Activated CD4-positive, alpha-beta T cell treated with anti-CD3 and anti-CD28 coated beads for 36 hours (primary cell): ENCODE results near the gene TCHP. TPM values are rescaled to one million over a fixed set of nuclear protein-coding genes. Genes with fewer than 3 reads are reported as not detected.

Experiments
- ATAC-seq: fragments of 200-7000 bp; cut with Tn5 transposase; one replicate; pipeline ENCODE4 v1.10.0; 2021; ENCODE audit warnings: mild to moderate bottlenecking, moderate library complexity
- CTCF ChIA-PET: fragments of 350-600 bp; sonication (Branson Sonifier 250); formaldehyde crosslinking; loops from one replicate; lab custom pipeline; 2021; ENCODE audit warnings: antibody characterized with exemption; lab: Charles Lee
- POLR2A ChIA-PET: fragments of 350-600 bp; sonication (Branson Sonifier 250); formaldehyde crosslinking; loops from one replicate; lab custom pipeline; 2021; ENCODE audit warnings: antibody characterized with exemption, inconsistent platforms; lab: Charles Lee
- DNase-seq: peaks from one replicate; pipeline ENCODE4 v3.0.0-alpha.2; 2020
- H3K27ac Mint-ChIP-seq: one replicate; pipeline ENCODE4 v1.8.0; 2021; ENCODE audit warnings: mixed read lengths
- H3K27me3 Mint-ChIP-seq: one replicate; pipeline ENCODE4 v1.8.0; 2021; ENCODE audit warnings: mixed read lengths
- H3K36me3 Mint-ChIP-seq: one replicate; pipeline ENCODE4 v1.8.0; 2021; ENCODE audit warnings: low read depth, mixed read lengths
- H3K4me1 Mint-ChIP-seq: one replicate; pipeline ENCODE4 v1.8.0; 2021; ENCODE audit warnings: mixed read lengths
- H3K4me3 Mint-ChIP-seq: one replicate; pipeline ENCODE4 v1.8.0; 2021; ENCODE audit warnings: mild to moderate bottlenecking, moderate library complexity, mixed read lengths
- H3K9me3 Mint-ChIP-seq: one replicate; pipeline ENCODE4 v1.8.0; 2021; ENCODE audit warnings: low read depth, mixed read lengths
- intact Hi-C, 2 experiments: fragments of 100-400 bp; cut with DNase I in 1 of 2; cut with micrococcal nuclease in 1 of 2; formaldehyde crosslinking; loops; one replicate each; pipeline versions ENCODE4 v1.14.2 to v1.15.1; 2022 to 2024; cut with DNase I, micrococcal nuclease
- total RNA-seq, 2 experiments: library from RNA; stranded (reverse); gene quantifications; one replicate each; pipeline ENCODE4 v1.2.3, GENCODE V29; 2021

Gene TCHP
- total RNA-seq, 2 experiments from 2014 or later: 15.1 to 16.1 TPM

DNA sequence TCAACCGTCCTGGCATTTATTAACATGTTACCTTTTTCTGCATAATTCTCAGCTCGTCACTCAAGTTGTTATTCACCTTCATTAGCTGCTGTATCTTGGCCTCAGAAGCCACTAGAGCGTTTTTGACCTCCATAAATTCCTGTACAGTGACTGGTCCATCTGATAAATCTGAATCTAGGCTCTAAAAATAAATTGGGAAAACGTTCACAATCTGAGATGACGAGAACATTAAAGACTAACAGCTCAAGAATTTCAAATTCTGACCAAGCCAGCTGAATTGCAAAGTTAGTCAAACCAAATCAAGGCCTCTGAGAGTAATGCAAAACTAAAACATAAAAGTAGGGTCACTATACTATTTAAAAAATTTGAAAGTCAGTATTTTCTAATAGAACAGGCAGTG lies 51.1 kb downstream of the TCHP start:
- CTCF ChIA-PET: interaction anchor here (0.6 kb wide), 1 partner anchor 72 kb away, joined by 3 read pairs; no protein-coding TSS in a partner anchor
- intact Hi-C loops: no loop called here
- POLR2A ChIA-PET: no interaction called here

DNA sequence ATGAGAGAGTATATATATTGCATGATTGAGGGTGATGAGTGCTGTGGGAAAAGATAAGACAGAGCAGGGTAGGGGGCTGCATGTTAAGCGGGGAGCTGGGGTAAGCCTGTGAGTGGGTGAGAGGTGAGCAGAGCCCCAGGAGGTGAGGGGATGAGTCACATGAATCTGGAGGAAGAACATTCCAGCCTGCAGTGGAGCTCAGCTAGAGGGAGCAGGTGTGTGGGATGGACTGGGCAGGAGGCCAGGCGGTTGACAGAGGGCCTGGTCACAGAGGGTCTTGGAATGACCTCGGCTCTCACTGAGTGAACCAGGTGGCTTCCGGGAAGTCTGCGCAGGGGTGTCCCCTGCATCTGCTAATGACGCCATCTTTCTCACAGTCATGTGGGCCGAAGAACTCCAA lies 51.7 kb downstream of the TCHP start:
- H3K36me3 Mint-ChIP-seq: peaks cover 62% of the 10 kb centered on the region
- no peaks in the 10 kb centered on the region for H3K9me3 Mint-ChIP-seq
- intact Hi-C loops: no loop called here
- DNase-seq: no peak
- peaks cover 26% of the 10 kb centered on the region for H3K4me1 Mint-ChIP-seq
- ChIA-PET CTCF (interaction anchor here (0.6 kb wide), 1 partner anchor 71 kb away, joined by 3 read pairs; no protein-coding TSS in a partner anchor), POLR2A (no interaction called here)
- ATAC-seq: no peak
- H3K27me3 Mint-ChIP-seq: no peaks in the 10 kb centered on the region
- H3K27ac Mint-ChIP-seq: no peak overlapping the region
- H3K4me3 Mint-ChIP-seq: no peak overlapping the region

More for the DNA sequence above, 51.1 kb downstream of the TCHP start:
- Mint-ChIP-seq H3K36me3 (peaks cover 62% of the 10 kb centered on the region), H3K27me3 (no peaks in the 10 kb centered on the region), H3K27ac (no peak overlapping the region), H3K4me3 (no peak overlapping the region), H3K4me1 (peaks cover 32% of the 10 kb centered on the region), H3K9me3 (no peaks in the 10 kb centered on the region)
- ATAC-seq (no peak), DNase-seq (no peak)

DNA sequence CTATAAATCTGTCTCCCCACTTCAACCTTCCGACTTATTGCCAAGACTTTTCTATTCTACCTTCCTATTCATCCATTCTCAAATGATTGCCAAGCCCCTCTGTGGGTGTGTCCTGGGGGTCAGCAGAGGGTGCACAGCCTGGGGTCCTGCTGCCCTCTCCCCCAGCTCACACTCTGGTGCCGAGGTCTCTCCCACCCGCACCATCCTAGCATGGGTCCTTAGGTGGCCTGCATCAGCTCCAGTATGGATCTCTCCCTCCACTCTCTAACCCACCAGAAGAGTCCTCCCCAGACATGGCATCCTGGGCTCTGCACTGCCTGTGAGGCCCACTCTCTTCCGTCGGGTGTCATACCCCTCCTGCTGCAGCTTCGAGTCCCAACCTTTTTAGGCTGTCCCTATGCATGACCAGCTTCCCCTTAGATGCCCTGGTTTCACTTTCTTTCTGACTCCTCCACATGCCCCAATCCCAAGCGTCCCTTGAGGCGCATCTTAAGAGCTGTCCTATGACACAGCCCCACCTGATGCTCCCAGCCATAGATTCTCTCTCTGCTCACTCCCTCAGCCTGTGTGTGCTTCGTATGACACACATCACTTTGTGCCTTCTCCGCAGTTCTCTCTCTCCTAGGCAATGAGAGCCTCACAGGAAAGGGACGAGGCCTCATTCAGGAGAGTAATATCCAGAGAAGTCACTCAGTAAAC lies 52.2 kb downstream of the TCHP start:
- ChIA-PET CTCF (interaction anchor here (0.6 to 1.4 kb wide), 2 partner anchors 10 to 29 kb away, joined by 3 to 4 read pairs; no protein-coding TSS in a partner anchor), POLR2A (no interaction called here)
- H3K27me3 Mint-ChIP-seq: no peaks in the 10 kb centered on the region
- H3K4me1 Mint-ChIP-seq: peaks cover 21% of the 10 kb centered on the region
- peak overlapping the region; percentile 6 for H3K27ac Mint-ChIP-seq
- no peak for DNase-seq
- peaks cover 60% of the 10 kb centered on the region for H3K36me3 Mint-ChIP-seq
- no peak overlapping the region for H3K4me3 Mint-ChIP-seq
- no peaks in the 10 kb centered on the region for H3K9me3 Mint-ChIP-seq
- ATAC-seq: peak; percentile 65
- intact Hi-C loops: no loop called here

DNA sequence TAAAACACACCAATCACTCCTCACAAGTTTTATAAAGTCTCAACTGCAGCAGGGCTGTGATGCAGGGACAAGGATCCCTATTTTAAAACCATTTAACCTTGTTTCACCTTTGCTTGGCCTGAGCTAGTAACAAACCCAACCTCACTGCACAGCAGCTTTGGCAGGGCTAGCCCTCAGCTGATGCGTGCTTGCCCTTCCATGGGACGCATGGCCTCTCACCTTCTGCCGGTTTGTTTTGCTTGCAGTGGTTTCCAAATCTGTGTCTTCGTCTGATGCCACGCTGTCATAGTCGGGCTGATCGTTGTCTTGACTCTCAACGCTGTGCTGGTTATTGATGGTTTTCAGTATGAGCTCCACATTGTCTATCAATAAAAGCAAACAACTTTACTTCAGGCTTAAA lies 52.8 kb downstream of the TCHP start:
- Mint-ChIP-seq H3K4me1 (peaks cover 15% of the 10 kb centered on the region), H3K9me3 (no peaks in the 10 kb centered on the region), H3K36me3 (peaks cover 56% of the 10 kb centered on the region), H3K4me3 (no peak overlapping the region), H3K27ac (peak overlapping the region; percentile 38), H3K27me3 (no peaks in the 10 kb centered on the region)
- ChIA-PET POLR2A (no interaction called here), CTCF (interaction anchor here (0.6 to 1.4 kb wide), 3 partner anchors 9 to 958 kb away, joined by 3 read pairs; no protein-coding TSS in a partner anchor)
- DNase-seq: no peak
- ATAC-seq: no peak
- intact Hi-C loops: no loop called here

DNA sequence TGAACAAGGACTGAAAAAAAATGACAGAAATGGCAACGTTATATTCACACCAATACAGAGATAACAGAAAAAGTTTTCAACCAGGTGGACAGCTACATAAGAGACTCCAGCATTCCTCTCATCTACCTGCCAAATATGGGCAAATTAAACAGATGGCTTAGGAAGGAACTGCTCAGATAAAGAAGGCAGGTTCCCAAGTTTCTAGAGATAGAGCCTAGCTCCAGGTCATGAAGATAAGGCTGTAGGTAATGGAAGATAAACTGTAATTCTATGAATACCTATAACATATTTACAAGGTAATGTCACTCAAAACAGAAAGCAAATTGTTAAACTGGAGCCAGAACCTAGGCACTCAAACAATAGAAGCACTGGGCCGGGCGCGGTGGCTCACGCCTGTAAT lies 53.6 kb downstream of the TCHP start:
- no peak overlapping the region for H3K27ac Mint-ChIP-seq
- intact Hi-C loops: no loop called here
- H3K4me1 Mint-ChIP-seq: peaks cover 8% of the 10 kb centered on the region
- ATAC-seq: no peak
- ChIA-PET CTCF (interaction anchor here (0.9 to 1.4 kb wide), 2 partner anchors 8 to 25 kb away, joined by 3 read pairs; no protein-coding TSS in a partner anchor), POLR2A (no interaction called here)
- no peaks in the 10 kb centered on the region for H3K27me3 Mint-ChIP-seq
- peaks cover 56% of the 10 kb centered on the region for H3K36me3 Mint-ChIP-seq
- no peak overlapping the region for H3K4me3 Mint-ChIP-seq
- H3K9me3 Mint-ChIP-seq: no peaks in the 10 kb centered on the region
- no peak for DNase-seq

DNA sequence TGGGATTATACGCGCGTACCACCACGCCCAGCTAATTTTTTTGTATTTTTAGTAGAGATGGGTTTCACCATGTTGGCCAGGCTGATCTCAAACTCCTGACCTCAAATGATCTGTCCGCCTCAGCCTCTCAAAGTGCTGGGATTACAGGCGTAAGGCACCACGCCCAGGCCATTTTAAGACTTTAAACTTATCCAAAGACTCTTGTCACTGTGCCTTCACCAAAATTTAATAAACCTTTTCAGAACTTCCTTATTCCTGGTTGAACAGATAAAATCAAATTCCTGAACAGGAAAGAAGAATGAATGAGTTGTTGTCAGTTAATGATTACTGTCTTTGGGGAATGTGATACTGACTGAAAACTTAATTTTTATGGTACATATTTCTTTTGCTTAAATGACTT lies 58.3 kb downstream of the TCHP start:
- Mint-ChIP-seq H3K36me3 (peaks cover 37% of the 10 kb centered on the region), H3K4me1 (no peaks in the 10 kb centered on the region), H3K9me3 (no peaks in the 10 kb centered on the region), H3K27me3 (no peaks in the 10 kb centered on the region), H3K27ac (peak overlapping the region; percentile 51), H3K4me3 (no peak overlapping the region)
- ChIA-PET POLR2A (no interaction called here), CTCF (no interaction called here)
- ATAC-seq (no peak), DNase-seq (no peak)
- intact Hi-C loops: no loop called here

DNA sequence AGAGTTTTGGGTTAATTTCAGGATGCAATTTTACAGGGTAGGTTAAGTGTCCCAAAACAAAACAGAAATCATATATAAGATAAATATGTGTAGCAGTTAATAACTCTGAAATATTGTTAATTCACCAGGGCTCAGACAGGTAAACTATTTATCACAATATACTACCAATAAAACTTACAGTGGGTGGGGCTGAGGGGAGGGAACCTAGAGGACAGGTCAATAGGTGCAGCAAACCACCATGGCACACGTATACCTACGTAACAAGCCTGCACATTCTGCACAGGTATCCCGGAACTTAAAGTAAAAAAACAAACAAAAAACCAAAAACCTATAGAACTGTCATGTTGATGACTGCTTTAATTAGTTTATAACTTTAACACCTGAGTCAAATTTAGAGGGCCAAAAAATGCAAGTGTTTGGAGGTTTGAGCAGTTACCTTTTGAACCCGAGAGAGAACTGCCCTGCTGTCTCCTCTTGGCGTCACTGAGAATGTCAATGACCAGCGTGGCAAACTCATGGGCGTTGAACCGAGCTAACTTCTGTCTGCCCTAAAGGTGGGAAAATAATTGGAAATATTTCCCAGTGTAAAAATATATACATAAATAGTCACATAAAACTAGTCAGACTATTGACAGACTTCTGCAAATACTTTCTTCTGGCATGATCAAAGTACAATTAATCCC lies 59.5 kb downstream of the TCHP start:
- Mint-ChIP-seq H3K4me3 (no peak overlapping the region), H3K27me3 (no peaks in the 10 kb centered on the region), H3K27ac (no peak overlapping the region), H3K9me3 (no peaks in the 10 kb centered on the region), H3K4me1 (no peaks in the 10 kb centered on the region), H3K36me3 (peaks cover 32% of the 10 kb centered on the region)
- DNase-seq (no peak), ATAC-seq (no peak)
- ChIA-PET POLR2A (no interaction called here), CTCF (no interaction called here)
- intact Hi-C loops: no loop called here

DNA sequence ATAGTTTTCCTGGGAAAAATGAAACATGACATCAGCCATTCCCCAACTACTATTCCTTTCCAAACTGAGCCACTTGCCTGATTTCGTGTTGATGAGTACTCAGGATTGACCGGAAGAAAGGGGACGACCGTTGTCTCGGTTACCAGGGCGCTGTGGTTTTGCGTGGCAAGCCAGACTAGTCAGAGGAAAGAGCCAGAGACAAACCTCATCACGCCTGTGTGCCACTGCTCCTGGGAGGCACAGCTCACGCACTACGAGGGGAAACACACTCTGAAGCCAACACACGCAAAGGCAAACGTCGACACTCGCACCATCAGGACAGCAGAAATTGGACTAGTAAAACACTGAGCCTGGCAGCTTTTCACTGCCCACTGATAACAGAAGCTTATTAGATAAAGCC lies 61.1 kb downstream of the TCHP start:
- DNase-seq (no peak), ATAC-seq (no peak)
- Mint-ChIP-seq H3K36me3 (peaks cover 38% of the 10 kb centered on the region), H3K27ac (no peak overlapping the region), H3K9me3 (no peaks in the 10 kb centered on the region), H3K4me3 (no peak overlapping the region), H3K4me1 (no peaks in the 10 kb centered on the region), H3K27me3 (no peaks in the 10 kb centered on the region)
- CTCF ChIA-PET: interaction anchor here (0.9 to 1.0 kb wide), 2 partner anchors 8 to 10 kb away, joined by 3 read pairs; no protein-coding TSS in a partner anchor
- intact Hi-C loops: no loop called here
- POLR2A ChIA-PET: no interaction called here

DNA sequence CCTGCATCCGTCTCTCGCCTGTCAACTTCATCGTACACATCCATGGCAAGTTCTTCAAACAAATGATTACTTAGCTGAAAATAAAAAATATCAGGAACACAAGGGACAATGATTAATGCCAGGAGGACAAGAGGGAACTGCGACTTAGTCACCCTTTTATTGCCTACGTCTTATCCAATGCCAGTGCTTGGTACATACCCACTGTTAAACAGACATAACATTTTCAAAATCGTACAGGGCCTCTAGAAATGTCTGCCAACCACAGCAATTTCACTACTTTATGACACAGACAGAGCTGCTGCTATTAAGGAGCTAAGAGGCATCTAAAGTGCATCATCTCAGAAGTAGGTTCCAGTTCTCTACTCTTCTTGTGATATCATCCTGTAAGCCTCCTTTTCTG lies 61.5 kb downstream of the TCHP start:
- no peaks in the 10 kb centered on the region for H3K9me3 Mint-ChIP-seq
- H3K27ac Mint-ChIP-seq: peak overlapping the region; percentile 22
- CTCF ChIA-PET: interaction anchor here (1.0 kb wide), 1 partner anchor 9 kb away, joined by 3 read pairs; no protein-coding TSS in a partner anchor
- no peaks in the 10 kb centered on the region for H3K4me1 Mint-ChIP-seq
- H3K4me3 Mint-ChIP-seq: no peak overlapping the region
- peak; percentile 44 for ATAC-seq
- H3K27me3 Mint-ChIP-seq: no peaks in the 10 kb centered on the region
- intact Hi-C loops: no loop called here
- POLR2A ChIA-PET: no interaction called here
- DNase-seq: no peak
- H3K36me3 Mint-ChIP-seq: peaks cover 39% of the 10 kb centered on the region

DNA sequence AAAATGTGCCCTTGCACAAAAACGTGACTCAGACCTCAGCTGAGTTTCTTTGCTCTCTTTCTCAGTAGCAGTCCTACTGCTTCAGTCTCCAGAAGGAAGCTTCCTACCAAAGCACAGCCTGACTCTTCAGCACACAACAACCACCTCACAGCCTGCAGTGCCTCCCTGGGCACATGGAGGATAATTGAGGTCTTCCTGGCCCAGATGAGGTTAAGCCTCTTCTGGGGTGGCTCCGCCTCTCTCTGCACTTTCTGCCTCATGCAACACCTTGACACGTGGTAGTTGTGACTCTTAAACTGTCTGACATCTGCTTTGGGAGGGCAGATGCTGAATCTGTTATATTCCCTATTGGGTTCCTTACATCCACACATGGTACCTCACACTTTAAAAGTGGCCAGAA lies 62.3 kb downstream of the TCHP start:
- H3K9me3 Mint-ChIP-seq: no peaks in the 10 kb centered on the region
- CTCF ChIA-PET: interaction anchor here (1.0 kb wide), 1 partner anchor 9 kb away, joined by 3 read pairs; no protein-coding TSS in a partner anchor
- H3K27me3 Mint-ChIP-seq: no peaks in the 10 kb centered on the region
- POLR2A ChIA-PET: interaction anchor here (0.7 kb wide), 1 partner anchor 27 kb away, joined by 4 read pairs; no protein-coding TSS in a partner anchor
- DNase-seq (no peak), ATAC-seq (peak; percentile 47)
- peaks cover 38% of the 10 kb centered on the region for H3K36me3 Mint-ChIP-seq
- peak overlapping the region; percentile 42 for H3K27ac Mint-ChIP-seq
- intact Hi-C loops: no loop called here
- H3K4me3 Mint-ChIP-seq: no peak overlapping the region
- H3K4me1 Mint-ChIP-seq: peaks cover 1% of the 10 kb centered on the region

DNA sequence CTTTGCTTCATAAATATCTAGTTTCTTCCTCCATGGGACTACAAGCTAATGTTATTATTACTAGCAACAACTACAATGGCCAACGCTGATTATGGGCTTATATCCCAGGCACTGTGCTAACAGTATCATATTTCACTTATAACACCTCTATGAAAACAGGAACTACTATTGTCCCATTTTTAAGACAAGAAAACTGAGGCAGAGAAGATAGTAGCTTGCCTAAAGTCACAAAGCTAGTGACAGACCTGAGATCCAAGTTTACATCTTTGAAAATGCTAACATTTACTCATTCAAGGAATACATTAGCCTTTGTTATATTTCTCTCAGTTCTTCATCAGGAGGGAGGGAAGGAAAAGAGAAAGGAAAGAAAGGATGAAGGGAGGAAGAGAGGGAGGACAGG lies 63.3 kb downstream of the TCHP start:
- ATAC-seq (no peak), DNase-seq (no peak)
- no peaks in the 10 kb centered on the region for H3K9me3 Mint-ChIP-seq
- intact Hi-C loops: no loop called here
- H3K27me3 Mint-ChIP-seq: no peaks in the 10 kb centered on the region
- ChIA-PET CTCF (interaction anchor here (1.2 kb wide), 1 partner anchor 23 kb away, joined by 3 read pairs; no protein-coding TSS in a partner anchor), POLR2A (interaction anchor here (0.6 kb wide), 1 partner anchor 1207 kb away, joined by 4 read pairs; no protein-coding TSS in a partner anchor)
- H3K4me3 Mint-ChIP-seq: no peak overlapping the region
- peaks cover 10% of the 10 kb centered on the region for H3K4me1 Mint-ChIP-seq
- peaks cover 34% of the 10 kb centered on the region for H3K36me3 Mint-ChIP-seq
- H3K27ac Mint-ChIP-seq: peak overlapping the region; percentile 2
